ENCODE data around the gene GARIN1A.

GARIN1A gene

GRCh38 chr7:128707752-128708151, 35.7 kb downstream of the GARIN1A start:
- no peaks in the 10 kb centered on the region for H3K36me3 ChIP-seq (replicated peaks; ENCODE audit: insufficient read depth, low read length)
- H3K9me2 ChIP-seq (replicated peaks; ENCODE audit: insufficient read depth, low read length): no peaks in the 10 kb centered on the region
- no peak overlapping the region for H3K4me2 ChIP-seq (ENCODE audit: low read depth, low read length)
- H4K20me1 ChIP-seq (ENCODE audit: insufficient read depth, low read length): no peaks in the 10 kb centered on the region
- DNase-seq: no peak
- no peak overlapping the region for H3K27ac ChIP-seq (ENCODE audit: low read length)
- H2AFZ ChIP-seq (ENCODE audit: low read length): no peak overlapping the region
- no peaks in the 10 kb centered on the region for H3K27me3 ChIP-seq (replicated peaks; ENCODE audit: insufficient read depth, low read length)
- TF ChIP-seq EZH2phosphoT487 (IDR thresholded peaks at IDR 0.05; ENCODE audit: low read length) (no peak), CTCF (IDR thresholded peaks at IDR 0.05; ENCODE audit: low read length) (no peak), EZH2 (optimal IDR thresholded peaks at IDR 0.05; ENCODE audit: low read depth, low read length) (no peak)
- H3K9ac ChIP-seq (ENCODE audit: low read length): no peak overlapping the region
- H3K4me1 ChIP-seq (ENCODE audit: low read length): no peaks in the 10 kb centered on the region
- H3K4me3 ChIP-seq (ENCODE audit: low read length): no peak overlapping the region
- H3K79me2 ChIP-seq (ENCODE audit: low read length): no peaks in the 10 kb centered on the region
- no peaks in the 10 kb centered on the region for H3K9me3 ChIP-seq (replicated peaks; ENCODE audit: insufficient read depth, low read length)
- no peaks in the 10 kb centered on the region for H3F3A ChIP-seq (ENCODE audit: insufficient read depth, low read length)

DNA sequence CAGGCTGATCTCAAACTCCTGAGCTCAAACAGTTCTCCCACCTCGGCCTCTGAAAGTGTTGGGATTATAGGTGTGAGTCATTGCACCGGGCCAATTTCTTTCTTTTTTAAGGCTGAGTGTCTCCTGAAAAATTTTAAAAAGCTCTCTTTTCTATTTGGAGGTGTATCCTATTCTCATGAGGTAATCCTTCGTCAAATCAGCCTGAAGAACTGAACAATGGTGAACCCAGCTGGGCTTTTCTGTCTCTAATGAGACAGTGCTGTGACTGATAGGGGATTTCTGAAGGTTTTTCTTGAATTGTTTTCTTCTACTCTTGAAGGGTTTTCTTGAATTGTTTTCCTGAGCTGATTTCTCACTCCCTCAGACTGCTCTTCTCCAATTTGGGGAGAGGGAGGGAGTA, 36.1 kb downstream of the GARIN1A start:
- H3K9ac ChIP-seq (ENCODE audit: low read length): no peak overlapping the region
- no peak overlapping the region for H3K4me2 ChIP-seq (ENCODE audit: low read depth, low read length)
- no peaks in the 10 kb centered on the region for H4K20me1 ChIP-seq (ENCODE audit: insufficient read depth, low read length)
- no peak for DNase-seq
- no peak for TF ChIP-seq CTCF (IDR thresholded peaks at IDR 0.05; ENCODE audit: low read length)
- TF ChIP-seq EZH2phosphoT487 (IDR thresholded peaks at IDR 0.05; ENCODE audit: low read length): no peak
- TF ChIP-seq EZH2 (optimal IDR thresholded peaks at IDR 0.05; ENCODE audit: low read depth, low read length): no peak
- H3K4me3 ChIP-seq (ENCODE audit: low read length): no peak overlapping the region
- no peaks in the 10 kb centered on the region for H3K4me1 ChIP-seq (ENCODE audit: low read length)
- H3K79me2 ChIP-seq (ENCODE audit: low read length): no peaks in the 10 kb centered on the region
- H2AFZ ChIP-seq (ENCODE audit: low read length): no peak overlapping the region
- H3K27me3 ChIP-seq (replicated peaks; ENCODE audit: insufficient read depth, low read length): no peaks in the 10 kb centered on the region
- H3K9me2 ChIP-seq (replicated peaks; ENCODE audit: insufficient read depth, low read length): no peaks in the 10 kb centered on the region
- no peaks in the 10 kb centered on the region for H3K9me3 ChIP-seq (replicated peaks; ENCODE audit: insufficient read depth, low read length)
- H3F3A ChIP-seq (ENCODE audit: insufficient read depth, low read length): no peaks in the 10 kb centered on the region
- no peaks in the 10 kb centered on the region for H3K36me3 ChIP-seq (replicated peaks; ENCODE audit: insufficient read depth, low read length)
- no peak overlapping the region for H3K27ac ChIP-seq (ENCODE audit: low read length)

DNA sequence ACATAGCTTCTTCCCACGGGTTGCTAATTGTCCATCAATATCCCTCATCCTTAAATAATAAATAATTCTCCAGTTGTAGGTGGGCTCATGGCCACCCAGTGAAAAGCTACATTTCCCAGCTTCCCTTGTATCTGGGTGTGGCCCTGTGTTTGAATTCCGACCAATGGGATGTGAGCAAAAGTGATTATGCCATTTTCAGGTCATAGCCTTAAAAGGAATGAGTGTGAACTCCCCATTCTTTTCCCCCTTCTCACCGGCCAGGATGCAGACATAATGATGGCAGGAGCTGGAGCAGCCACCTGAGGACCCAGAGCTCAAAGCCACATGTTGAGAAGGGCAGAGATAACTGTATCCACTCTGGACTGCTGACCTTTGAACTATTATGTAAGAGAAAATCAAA, 36.7 kb downstream of the GARIN1A start:
- H2AFZ ChIP-seq (ENCODE audit: low read length): no peak overlapping the region
- no peak overlapping the region for H3K27ac ChIP-seq (ENCODE audit: low read length)
- H3K27me3 ChIP-seq (replicated peaks; ENCODE audit: insufficient read depth, low read length): no peaks in the 10 kb centered on the region
- no peak overlapping the region for H3K9ac ChIP-seq (ENCODE audit: low read length)
- no peaks in the 10 kb centered on the region for H3K9me3 ChIP-seq (replicated peaks; ENCODE audit: insufficient read depth, low read length)
- TF ChIP-seq EZH2 (optimal IDR thresholded peaks at IDR 0.05; ENCODE audit: low read depth, low read length) (no peak), CTCF (IDR thresholded peaks at IDR 0.05; ENCODE audit: low read length) (no peak)
- H3K79me2 ChIP-seq (ENCODE audit: low read length): no peaks in the 10 kb centered on the region
- H3K36me3 ChIP-seq (replicated peaks; ENCODE audit: insufficient read depth, low read length): no peaks in the 10 kb centered on the region
- DNase-seq: no peak
- no peaks in the 10 kb centered on the region for H3K9me2 ChIP-seq (replicated peaks; ENCODE audit: insufficient read depth, low read length)
- H3K4me2 ChIP-seq (ENCODE audit: low read depth, low read length): no peak overlapping the region
- no peak overlapping the region for H3K4me3 ChIP-seq (ENCODE audit: low read length)
- no peaks in the 10 kb centered on the region for H4K20me1 ChIP-seq (ENCODE audit: insufficient read depth, low read length)
- H3K4me1 ChIP-seq (ENCODE audit: low read length): no peaks in the 10 kb centered on the region
- no peaks in the 10 kb centered on the region for H3F3A ChIP-seq (ENCODE audit: insufficient read depth, low read length)
